Measurements from ENCODE around the gene RETN. TPM values are rescaled to one million over a fixed set of nuclear protein-coding genes. Genes with fewer than 3 reads are reported as not detected.

Gene RETN
- total and polyA plus RNA-seq, 2 experiments from 2014 or later = not detected

DNA sequence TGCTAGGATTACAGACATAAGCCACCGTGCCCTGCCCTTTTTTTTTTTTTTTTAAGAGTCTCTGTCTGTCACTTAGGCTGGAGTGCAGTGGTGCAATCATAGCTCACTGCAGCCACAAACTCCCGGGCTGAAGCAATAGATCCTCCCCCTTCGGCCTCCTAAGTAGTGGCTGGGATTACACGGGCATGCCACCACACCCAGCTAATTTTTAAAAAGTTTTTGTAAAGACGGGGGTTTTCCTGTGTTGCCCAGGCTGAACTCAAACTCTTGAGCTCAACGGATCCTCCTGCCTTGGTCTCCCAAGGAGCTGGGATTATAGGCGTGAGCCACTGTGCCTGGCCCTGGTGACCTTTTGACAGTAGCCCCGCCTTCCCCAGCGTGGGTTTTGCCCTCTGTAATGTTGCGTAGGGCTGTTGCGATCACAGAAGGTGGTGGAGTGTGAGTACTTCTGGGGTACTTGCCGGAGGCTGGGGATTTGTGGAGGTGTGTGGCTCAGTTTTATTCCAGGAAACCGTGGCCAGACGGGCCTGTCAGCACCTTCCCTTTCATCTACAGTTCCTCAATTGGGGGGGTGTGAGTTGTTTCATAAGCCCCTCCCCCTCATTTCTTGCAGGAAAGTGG, 11.6 kb upstream of the RETN start:
- Histone ChIP-seq H3K27ac (no peak overlapping the region), H3K4me3 (no peak overlapping the region), H3K9me3 (ENCODE audit: low read depth) (no peaks in the 10 kb centered on the region), H3K36me3 (no peaks in the 10 kb centered on the region), H3K4me1 (ENCODE audit: low read depth) (no peaks in the 10 kb centered on the region), H3K27me3 (peaks cover 17% of the 10 kb centered on the region)
- TF ChIP-seq CTCF (IDR thresholded peaks at IDR 0.05; ENCODE audit: low read depth, low read length) = no peak
- peak in 1 of 2 donors; percentile 54 for DNase-seq (ENCODE audit: low read depth in 1 of 2, low spot score in 1 of 2)

DNA sequence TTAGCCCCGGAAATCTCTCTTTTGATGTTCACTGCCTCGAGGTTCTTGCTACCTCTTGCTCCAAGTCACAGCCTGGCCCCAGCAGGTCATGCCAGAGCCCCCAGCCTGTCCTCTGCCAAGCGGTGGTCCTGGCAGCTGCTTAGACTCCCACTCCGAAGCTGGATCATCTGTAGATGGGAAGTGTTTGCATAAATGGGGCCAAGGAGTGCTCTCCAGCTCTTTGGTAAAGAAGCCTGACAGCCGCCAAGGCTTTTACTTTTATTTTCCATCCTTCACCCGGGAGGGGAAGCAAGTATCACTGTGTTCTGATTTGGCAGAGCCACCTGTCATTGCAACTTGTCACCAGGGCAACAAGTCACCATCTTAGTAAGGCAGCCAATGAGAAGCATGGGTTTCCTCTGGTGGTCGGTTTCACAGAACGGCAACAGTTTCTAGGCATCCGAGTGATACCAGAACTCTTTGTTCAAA, 10.6 kb upstream of the RETN start:
- Histone ChIP-seq H3K27ac (no peak overlapping the region), H3K9me3 (ENCODE audit: low read depth) (no peaks in the 10 kb centered on the region), H3K27me3 (peaks cover 17% of the 10 kb centered on the region), H3K4me1 (ENCODE audit: low read depth) (no peaks in the 10 kb centered on the region), H3K4me3 (no peak overlapping the region), H3K36me3 (no peaks in the 10 kb centered on the region)
- TF ChIP-seq CTCF (IDR thresholded peaks at IDR 0.05; ENCODE audit: low read depth, low read length) = no peak
- DNase-seq (ENCODE audit: low read depth in 1 of 2, low spot score in 1 of 2) = no peak

DNA sequence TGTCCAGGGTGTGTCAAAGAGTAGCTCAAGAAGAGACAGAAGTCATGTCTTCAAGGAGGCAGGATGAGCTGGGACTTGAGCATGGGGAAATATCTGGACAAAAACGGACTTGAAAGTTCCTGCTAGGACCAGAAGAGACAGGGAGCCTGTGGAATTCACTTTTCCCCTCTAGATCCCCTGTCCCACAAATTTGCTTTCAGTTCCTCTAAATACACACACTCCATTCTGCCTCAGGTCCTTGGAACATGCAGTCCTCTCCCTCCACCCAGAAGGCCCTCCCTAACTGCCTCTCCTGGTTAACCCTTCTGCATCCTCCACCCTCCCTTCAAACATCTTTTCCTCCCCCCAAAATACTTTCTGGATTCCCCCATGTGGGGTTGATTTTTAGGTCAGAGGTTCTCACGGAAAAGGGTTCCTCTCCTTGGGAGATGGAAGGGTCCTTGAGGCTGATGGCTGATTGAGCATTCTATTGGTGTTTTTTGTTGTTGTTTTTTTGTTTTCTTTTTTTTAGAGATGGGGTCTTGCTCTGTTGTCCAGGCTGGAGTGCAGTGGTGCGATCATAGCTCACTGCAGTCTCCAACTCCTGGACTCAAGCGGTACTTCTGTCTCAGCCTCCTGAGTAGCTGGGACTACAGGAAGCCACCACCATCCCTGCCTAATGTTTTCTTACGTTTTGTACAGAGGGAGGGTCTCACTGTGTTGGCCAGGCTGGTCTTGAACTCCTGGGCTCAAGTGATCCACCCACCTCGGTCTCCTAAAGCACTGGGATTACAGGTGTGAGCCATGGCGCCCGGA, 6.9 kb upstream of the RETN start:
- no peak overlapping the region for H3K4me3 ChIP-seq
- H3K36me3 ChIP-seq = no peaks in the 10 kb centered on the region
- H3K4me1 ChIP-seq (ENCODE audit: low read depth) = no peaks in the 10 kb centered on the region
- DNase-seq (ENCODE audit: low read depth in 1 of 2, low spot score in 1 of 2) = no peak
- H3K27me3 ChIP-seq = no peaks in the 10 kb centered on the region
- H3K9me3 ChIP-seq (ENCODE audit: low read depth) = no peaks in the 10 kb centered on the region
- no peak for TF ChIP-seq CTCF (IDR thresholded peaks at IDR 0.05; ENCODE audit: low read depth, low read length)
- no peak overlapping the region for H3K27ac ChIP-seq

GRCh38 chr19:7662657-7663056, 6.2 kb upstream of the RETN start:
- Histone ChIP-seq H3K36me3 (no peaks in the 10 kb centered on the region), H3K9me3 (ENCODE audit: low read depth) (no peaks in the 10 kb centered on the region), H3K4me1 (ENCODE audit: low read depth) (no peaks in the 10 kb centered on the region), H3K27ac (no peak overlapping the region), H3K4me3 (no peak overlapping the region), H3K27me3 (no peaks in the 10 kb centered on the region)
- no peak for TF ChIP-seq CTCF (IDR thresholded peaks at IDR 0.05; ENCODE audit: low read depth, low read length)
- no peak for DNase-seq (ENCODE audit: low read depth in 1 of 2, low spot score in 1 of 2)

- Histone ChIP-seq H3K9me3 (ENCODE audit: low read depth) (no peaks in the 10 kb centered on the region), H3K4me3 (no peak overlapping the region), H3K27me3 (peaks cover 7% of the 10 kb centered on the region), H3K36me3 (no peaks in the 10 kb centered on the region), H3K4me1 (ENCODE audit: low read depth) (no peaks in the 10 kb centered on the region), H3K27ac (no peak overlapping the region)
- TF ChIP-seq CTCF (IDR thresholded peaks at IDR 0.05; ENCODE audit: low read depth, low read length) = no peak
- DNase-seq (ENCODE audit: low read depth in 1 of 2, low spot score in 1 of 2) = no peak
Measured at GRCh38 chr19:7663706-7664105, 5.1 kb upstream of the RETN start.

Measured in cardiac muscle cell (in vitro differentiated cells and primary cell).